GM10266 (cell line): Measurements from ENCODE around the gene CORT.
"Not testable (repeated sequence)": the region's sequence is repeated elsewhere in the genome, so short reads cannot be mapped to it uniquely, and the experiment has no call there.

Source experiments
- DNase-seq: peaks from one replicate; pipeline ENCODE4 v3.0.0; 2012; ENCODE audit errors: extremely low spot score
- TF ChIP-seq, protein P1 (sequence below): IDR thresholded peaks from 2 replicates; pipeline ENCODE4 v1.5.1; 2012; ENCODE audit warnings: mild to moderate bottlenecking, low read depth; ENCODE audit not compliant: control insufficient read depth, insufficient read depth; ENCODE audit errors: missing control alignments

The CORT gene, protein sequence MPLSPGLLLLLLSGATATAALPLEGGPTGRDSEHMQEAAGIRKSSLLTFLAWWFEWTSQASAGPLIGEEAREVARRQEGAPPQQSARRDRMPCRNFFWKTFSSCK

DNA sequence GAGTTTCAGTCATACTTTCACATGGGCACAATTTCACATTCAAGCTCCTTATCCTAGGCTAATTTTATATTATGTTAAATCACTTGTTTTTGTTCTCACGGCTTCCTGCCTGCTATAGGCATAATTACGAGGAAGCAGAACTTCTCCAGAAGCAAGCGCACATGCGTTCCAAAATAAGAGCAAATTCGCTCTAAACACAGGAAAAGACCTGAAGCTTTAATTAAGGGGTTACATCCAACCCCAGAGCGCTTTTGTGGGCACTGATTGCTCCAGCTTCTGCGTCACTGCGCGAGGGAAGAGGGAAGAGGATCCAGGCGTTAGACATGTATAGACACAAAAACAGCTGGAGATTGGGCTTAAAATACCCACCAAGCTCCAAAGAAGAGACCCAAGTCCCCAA, at the start of gene CORT:
CORT (plus strand) TSS at position 281 of the 400 bp plus-strand sequence. CDS start 193 bp downstream, outside the sequence.
- DNase-seq = no peak
- TF ChIP-seq, protein P1, sequence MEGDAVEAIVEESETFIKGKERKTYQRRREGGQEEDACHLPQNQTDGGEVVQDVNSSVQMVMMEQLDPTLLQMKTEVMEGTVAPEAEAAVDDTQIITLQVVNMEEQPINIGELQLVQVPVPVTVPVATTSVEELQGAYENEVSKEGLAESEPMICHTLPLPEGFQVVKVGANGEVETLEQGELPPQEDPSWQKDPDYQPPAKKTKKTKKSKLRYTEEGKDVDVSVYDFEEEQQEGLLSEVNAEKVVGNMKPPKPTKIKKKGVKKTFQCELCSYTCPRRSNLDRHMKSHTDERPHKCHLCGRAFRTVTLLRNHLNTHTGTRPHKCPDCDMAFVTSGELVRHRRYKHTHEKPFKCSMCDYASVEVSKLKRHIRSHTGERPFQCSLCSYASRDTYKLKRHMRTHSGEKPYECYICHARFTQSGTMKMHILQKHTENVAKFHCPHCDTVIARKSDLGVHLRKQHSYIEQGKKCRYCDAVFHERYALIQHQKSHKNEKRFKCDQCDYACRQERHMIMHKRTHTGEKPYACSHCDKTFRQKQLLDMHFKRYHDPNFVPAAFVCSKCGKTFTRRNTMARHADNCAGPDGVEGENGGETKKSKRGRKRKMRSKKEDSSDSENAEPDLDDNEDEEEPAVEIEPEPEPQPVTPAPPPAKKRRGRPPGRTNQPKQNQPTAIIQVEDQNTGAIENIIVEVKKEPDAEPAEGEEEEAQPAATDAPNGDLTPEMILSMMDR = no peak

DNA sequence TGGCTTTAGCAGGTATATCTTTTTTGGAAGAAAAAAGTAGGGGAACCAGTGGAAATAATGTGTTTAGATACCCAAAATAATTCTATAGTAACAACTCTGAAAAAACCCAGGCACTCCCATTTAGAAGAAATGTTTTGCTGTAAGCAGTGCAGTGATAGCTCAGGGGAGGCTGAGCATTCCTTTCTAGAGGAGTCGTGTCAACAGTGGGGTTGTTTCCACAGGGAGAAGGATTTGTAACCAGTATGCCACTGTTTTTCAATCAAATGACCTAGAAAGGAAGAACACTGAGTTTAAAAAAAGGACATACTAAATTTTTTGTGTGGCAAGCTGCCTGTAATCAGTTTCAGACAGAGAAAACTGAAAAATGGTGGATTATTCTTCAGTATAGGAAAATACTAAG, 48.5 kb upstream of the CORT start:
- TF ChIP-seq, protein P1 = no peak
- DNase-seq = no peak

DNA sequence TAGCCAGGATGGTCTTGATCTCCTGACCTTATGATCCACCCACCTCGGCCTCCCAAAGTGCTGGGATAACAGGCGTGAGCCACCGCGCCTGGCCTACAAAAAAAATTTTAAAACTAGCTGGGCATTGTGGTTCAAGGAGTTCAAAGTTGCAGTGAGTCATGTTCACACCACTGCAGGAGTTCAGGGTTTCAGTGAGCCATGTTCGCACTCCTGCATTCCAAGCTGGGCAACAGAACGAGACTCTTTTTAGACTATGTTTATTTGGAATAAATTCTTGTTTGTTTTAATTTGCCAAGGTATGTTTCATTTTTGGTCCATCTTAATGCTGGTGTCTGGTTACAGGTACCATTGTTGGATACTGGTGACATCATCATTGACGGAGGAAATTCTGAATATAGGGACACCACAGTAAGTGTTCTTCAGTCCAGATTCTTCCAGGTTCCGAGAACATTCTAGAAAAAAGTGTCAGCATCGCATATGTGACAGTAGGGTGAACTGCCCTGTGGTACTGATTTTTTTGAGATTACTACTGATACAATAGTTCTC, 47.0 kb upstream of the CORT start:
- TF ChIP-seq, protein P1 = no peak
- no peak for DNase-seq

DNA sequence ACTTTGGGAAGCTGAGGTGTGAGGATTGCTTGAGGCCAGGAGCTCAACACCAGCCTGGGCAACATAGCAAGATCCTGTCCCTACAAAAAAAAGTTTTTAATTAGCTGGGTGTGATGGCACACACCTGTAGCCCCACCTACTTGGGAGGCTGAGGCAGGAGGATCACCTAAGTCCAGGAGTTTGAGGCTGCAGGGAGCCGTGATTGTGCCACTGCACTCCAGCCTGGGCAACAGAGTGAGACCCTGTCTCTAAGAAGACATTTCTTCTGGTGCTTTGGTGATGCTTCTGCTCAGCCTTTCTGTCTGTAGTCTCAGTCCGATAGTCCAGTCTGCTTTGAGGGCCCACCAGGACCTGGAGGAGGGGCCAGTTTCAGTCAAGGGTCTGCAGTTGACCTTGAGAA, 42.6 kb upstream of the CORT start:
- no peak for DNase-seq
- TF ChIP-seq, protein P1 = no peak

DNA sequence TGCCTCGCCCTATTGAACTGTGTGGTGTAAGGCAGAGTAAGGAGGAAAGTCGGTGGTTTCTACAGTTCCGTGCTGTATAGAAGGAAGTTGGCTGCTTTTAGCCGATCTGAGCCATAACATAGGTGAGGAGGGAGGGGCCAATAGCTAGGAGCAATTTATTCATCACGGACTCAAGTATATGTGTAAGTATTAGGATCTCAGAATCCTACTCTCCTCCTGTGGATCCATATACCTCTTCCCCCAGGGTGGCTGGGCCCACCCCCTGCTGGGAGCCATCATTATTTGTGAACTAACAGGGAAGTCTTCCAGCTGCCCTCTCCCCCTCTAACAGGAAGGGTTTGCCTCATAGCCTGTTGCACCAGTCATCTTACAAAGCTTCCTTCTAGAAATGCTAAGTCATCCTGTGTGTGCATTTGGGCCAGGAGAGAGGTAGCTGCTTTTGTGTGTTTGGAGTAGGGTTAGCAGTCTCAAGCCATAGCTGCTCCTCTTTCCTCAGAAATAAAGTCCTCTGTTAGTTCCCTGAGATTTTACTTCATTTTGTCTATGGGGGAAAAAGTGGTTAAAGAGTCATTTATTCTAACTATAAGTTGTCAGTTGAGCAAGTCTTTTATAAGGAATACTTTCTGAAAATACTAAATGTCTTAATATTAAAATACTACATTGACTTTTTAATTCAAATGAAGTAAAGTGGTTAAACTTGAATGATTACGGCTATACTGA, 34.5 kb upstream of the CORT start:
- DNase-seq = no peak
- TF ChIP-seq, protein P1 = no peak

DNA sequence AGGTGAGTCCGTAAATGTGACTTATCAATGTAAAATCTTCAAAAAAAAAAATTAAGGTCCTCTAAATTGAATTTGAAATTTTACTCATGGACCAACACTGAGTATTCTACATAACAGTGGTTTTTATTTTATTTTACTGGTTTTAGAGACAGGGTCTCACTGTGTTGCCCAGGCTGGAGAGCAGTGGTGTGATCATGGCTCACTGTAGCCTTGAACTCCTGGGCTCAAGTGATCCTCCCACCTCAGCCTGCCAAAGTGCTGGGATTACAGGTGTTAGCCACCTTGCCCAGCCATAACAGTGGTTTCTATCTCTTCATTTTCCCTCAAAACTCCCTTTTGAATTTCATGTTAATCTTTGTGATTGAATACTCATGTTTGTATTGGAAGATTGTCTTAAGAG, 33.9 kb upstream of the CORT start:
- DNase-seq = not testable (repeated sequence)

DNA sequence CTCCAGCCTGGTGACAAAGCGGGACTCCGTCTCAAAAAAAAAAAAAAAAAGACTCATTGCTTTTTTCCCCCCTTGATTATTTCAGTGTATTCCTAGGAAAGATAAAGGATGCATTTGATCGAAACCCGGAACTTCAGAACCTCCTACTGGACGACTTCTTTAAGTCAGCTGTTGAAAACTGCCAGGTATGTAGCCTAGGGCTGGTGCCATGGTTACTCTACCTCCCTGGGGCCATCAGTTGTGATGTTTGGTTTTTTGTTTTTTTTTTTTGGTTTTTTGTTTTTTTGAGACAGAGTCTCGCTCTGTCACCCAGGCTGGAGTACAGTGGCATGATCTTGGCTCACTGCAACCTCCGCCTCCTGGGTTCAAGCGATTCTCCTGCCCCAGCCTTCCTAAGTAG, 31.1 kb upstream of the CORT start:
- not testable (repeated sequence) for DNase-seq

DNA sequence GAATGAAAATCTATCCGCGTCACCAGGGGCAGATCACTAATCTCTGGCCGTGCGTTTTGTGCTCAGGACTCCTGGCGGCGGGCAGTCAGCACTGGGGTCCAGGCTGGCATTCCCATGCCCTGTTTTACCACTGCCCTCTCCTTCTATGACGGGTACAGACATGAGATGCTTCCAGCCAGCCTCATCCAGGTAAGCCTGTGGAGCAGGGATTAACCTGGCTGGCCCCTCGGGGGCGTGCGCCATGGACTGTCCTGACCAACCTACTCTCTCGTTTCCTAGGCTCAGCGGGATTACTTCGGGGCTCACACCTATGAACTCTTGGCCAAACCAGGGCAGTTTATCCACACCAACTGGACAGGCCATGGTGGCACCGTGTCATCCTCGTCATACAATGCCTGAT, 30.5 kb upstream of the CORT start:
- TF ChIP-seq, protein P1 = no peak

More for the DNA sequence above, 30.5 kb upstream of the CORT start:
- no peak for DNase-seq
